HepG2 (cell line): ENCODE data around the gene EEIG1. TPM values are rescaled to one million over a fixed set of nuclear protein-coding genes. Genes with fewer than 3 reads are reported as not detected.

Source experiments
- AGO1 ChIP-seq: fragments of 200-400 bp; formaldehyde crosslinking; IDR thresholded peaks from 2 replicates; pipeline ENCODE4 v1.6.1; 2017; ENCODE audit warnings: mild to moderate bottlenecking, low read depth, low read length, moderate library complexity; ENCODE audit not compliant: poor library complexity, severe bottlenecking
- CEBPG ChIP-seq: IDR thresholded peaks from 2 replicates; pipeline ENCODE4 v1.6.1; 2016
- DPF2 ChIP-seq: sonication (generic); formaldehyde crosslinking; IDR thresholded peaks from 2 replicates; pipeline ENCODE4 v1.4.0; 2020; ENCODE audit warnings: mild to moderate bottlenecking, low read depth, missing genetic modification reagents, borderline replicate concordance
- FOXK2 ChIP-seq: fragments of 450-650 bp; IDR thresholded peaks from 2 replicates; pipeline ENCODE4 v1.6.1; 2016
- GABPB1 ChIP-seq: IDR thresholded peaks from 2 replicates; pipeline ENCODE4 v1.6.1; 2016; ENCODE audit warnings: mild to moderate bottlenecking, missing genetic modification reagents, moderate library complexity, missing compliant biosample characterization
- SP140L ChIP-seq: sonication (generic); formaldehyde crosslinking; IDR thresholded peaks from 2 replicates; pipeline ENCODE4 v1.4.0; 2020; ENCODE audit warnings: missing genetic modification reagents, borderline replicate concordance
- ZBTB3 ChIP-seq: sonication (generic); formaldehyde crosslinking; IDR thresholded peaks from 2 replicates; pipeline ENCODE4 v1.4.0; 2020; ENCODE audit warnings: low read depth, mild to moderate bottlenecking, moderate library complexity, missing genetic modification reagents, borderline replicate concordance
- ZFP90 ChIP-seq: sonication (generic); formaldehyde crosslinking; IDR thresholded peaks from 2 replicates; pipeline ENCODE4 v1.8.0; 2022; ENCODE audit warnings: missing genetic modification reagents, mild to moderate bottlenecking, inconsistent platforms, borderline replicate concordance
- ZKSCAN8 ChIP-seq: IDR thresholded peaks from 2 replicates; pipeline ENCODE4 v1.6.1; 2016; ENCODE audit warnings: borderline replicate concordance, missing genetic modification reagents, missing compliant biosample characterization
- ZMYM2 ChIP-seq: sonication (generic); formaldehyde crosslinking; IDR thresholded peaks from 2 replicates; pipeline ENCODE4 v1.8.0; 2022; ENCODE audit warnings: mild to moderate bottlenecking, missing genetic modification reagents
- ZNF225 ChIP-seq: sonication (generic); formaldehyde crosslinking; IDR thresholded peaks from 2 replicates; pipeline ENCODE4 v1.4.0; 2020; ENCODE audit warnings: mild to moderate bottlenecking, missing genetic modification reagents
- ZNF382 ChIP-seq: sonication (generic); formaldehyde crosslinking; IDR thresholded peaks from 2 replicates; pipeline ENCODE4 v1.5.0; 2020; ENCODE audit warnings: missing genetic modification reagents, mild to moderate bottlenecking, borderline replicate concordance
- ZNF558 ChIP-seq: sonication (generic); formaldehyde crosslinking; IDR thresholded peaks from 2 replicates; pipeline ENCODE4 v1.9.0; 2022; ENCODE audit warnings: mild to moderate bottlenecking, missing genetic modification reagents, borderline replicate concordance
- ZNF564 ChIP-seq: sonication (generic); formaldehyde crosslinking; IDR thresholded peaks from 2 replicates; pipeline ENCODE4 v1.8.1; 2023; ENCODE audit warnings: mild to moderate bottlenecking, missing genetic modification reagents
- ZNF644 ChIP-seq: IDR thresholded peaks from 2 replicates; pipeline ENCODE4 v1.6.1; 2016; ENCODE audit warnings: low read depth
- polyA plus RNA-seq, 8 experiments: library from polyadenylated mRNA; depleted of rRNA in 3 of 8; stranded (reverse) in 7 of 8; unstranded in 1 of 8; fragments of >200 nt; fragmentation: Illumina TruSeq in 4 of 8; extraction: Trizol in 4 of 8; gene quantifications; 2 replicates each; pipeline versions ENCODE4 v1.2.1 to v1.2.3, GENCODE V29; 2011 to 2016; ENCODE audit warnings: low read depth in 4 of 8, missing spikeins in 1 of 8, mixed read lengths in 1 of 8; ENCODE audit not compliant: insufficient read depth in 1 of 8
- total RNA-seq, 5 experiments: library from RNA; depleted of rRNA; stranded (reverse); fragments of >200 nt; fragmentation: Illumina TruSeq; extraction: Trizol; gene quantifications; 2 replicates each; pipeline ENCODE4 v1.2.3, GENCODE V29; 2016; ENCODE audit warnings: low read depth in 1 of 5
- TF ChIP-seq, protein P1 (sequence below): sonication (generic); formaldehyde crosslinking; IDR thresholded peaks from 2 replicates; pipeline ENCODE4 v1.5.1; 2020; ENCODE audit warnings: missing genetic modification reagents, mild to moderate bottlenecking, borderline replicate concordance
- TF ChIP-seq, protein P2 (sequence below): sonication (generic); formaldehyde crosslinking; IDR thresholded peaks from 2 replicates; pipeline ENCODE4 v1.4.0; 2020; ENCODE audit warnings: mild to moderate bottlenecking, missing genetic modification reagents, borderline replicate concordance
- TF ChIP-seq, protein P3 (sequence below): sonication (generic); formaldehyde crosslinking; IDR thresholded peaks from 2 replicates; pipeline ENCODE4 v1.4.0; 2020; ENCODE audit warnings: missing genetic modification reagents, borderline replicate concordance

EEIG1 gene
- total and polyA plus RNA-seq, 2 of the 13 experiments (the other 11 are each of a cell fraction or from before 2014, with no cell fraction given) = 16.6 to 25.2 TPM

DNA sequence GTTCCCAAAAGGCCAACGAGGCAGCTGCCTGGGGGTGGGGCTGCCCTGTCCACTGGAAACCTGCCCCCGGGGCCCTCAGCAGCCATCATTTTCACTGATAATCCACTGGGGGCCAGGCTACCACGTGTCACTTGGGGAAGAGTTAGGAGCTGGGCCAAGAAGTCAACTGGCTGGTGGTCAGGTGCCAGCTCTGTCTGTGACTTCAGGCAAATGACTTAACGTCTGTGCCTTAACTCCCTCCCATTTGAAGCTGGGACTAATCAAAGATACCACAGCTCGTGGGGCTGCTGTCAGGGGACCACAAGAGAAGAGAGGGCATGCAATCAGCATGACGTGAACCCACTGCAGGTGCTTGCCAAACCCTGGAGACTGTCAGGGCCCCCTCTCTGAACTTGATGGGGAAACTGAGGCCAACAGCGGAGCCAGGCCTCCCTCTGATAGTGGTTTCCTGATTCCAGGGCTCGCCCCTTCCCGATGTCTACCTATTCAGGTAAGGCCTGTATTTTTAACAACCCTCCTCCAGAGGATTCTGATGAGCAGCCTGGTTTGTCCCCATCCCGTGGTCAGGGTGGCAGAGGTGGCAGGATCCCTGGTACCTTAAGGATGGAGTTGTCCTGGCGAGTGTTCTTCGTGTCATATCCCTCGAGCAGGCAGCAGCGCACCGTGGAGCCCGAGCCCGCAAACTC, 30.8 kb downstream of the EEIG1 start (continued):
- TF ChIP-seq, protein P1, sequence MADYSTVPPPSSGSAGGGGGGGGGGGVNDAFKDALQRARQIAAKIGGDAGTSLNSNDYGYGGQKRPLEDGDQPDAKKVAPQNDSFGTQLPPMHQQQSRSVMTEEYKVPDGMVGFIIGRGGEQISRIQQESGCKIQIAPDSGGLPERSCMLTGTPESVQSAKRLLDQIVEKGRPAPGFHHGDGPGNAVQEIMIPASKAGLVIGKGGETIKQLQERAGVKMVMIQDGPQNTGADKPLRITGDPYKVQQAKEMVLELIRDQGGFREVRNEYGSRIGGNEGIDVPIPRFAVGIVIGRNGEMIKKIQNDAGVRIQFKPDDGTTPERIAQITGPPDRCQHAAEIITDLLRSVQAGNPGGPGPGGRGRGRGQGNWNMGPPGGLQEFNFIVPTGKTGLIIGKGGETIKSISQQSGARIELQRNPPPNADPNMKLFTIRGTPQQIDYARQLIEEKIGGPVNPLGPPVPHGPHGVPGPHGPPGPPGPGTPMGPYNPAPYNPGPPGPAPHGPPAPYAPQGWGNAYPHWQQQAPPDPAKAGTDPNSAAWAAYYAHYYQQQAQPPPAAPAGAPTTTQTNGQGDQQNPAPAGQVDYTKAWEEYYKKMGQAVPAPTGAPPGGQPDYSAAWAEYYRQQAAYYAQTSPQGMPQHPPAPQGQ (CRISPR knock-in tag) = no peak
- TF ChIP-seq AGO1 = no peak
- TF ChIP-seq ZNF644 (CRISPR knock-in tag) = no peak
- no peak for TF ChIP-seq ZNF382 (CRISPR knock-in tag)
- TF ChIP-seq FOXK2 = no peak
- TF ChIP-seq ZBTB3 = no peak
- no peak for TF ChIP-seq DPF2 (CRISPR knock-in tag)
- TF ChIP-seq ZFP90 (CRISPR knock-in tag) = no peak
- TF ChIP-seq SP140L = no peak
- no peak for TF ChIP-seq ZMYM2 (CRISPR knock-in tag)
- no peak for TF ChIP-seq ZNF225
- no peak for TF ChIP-seq CEBPG
- TF ChIP-seq ZNF564 = no peak
- TF ChIP-seq, protein P2, sequence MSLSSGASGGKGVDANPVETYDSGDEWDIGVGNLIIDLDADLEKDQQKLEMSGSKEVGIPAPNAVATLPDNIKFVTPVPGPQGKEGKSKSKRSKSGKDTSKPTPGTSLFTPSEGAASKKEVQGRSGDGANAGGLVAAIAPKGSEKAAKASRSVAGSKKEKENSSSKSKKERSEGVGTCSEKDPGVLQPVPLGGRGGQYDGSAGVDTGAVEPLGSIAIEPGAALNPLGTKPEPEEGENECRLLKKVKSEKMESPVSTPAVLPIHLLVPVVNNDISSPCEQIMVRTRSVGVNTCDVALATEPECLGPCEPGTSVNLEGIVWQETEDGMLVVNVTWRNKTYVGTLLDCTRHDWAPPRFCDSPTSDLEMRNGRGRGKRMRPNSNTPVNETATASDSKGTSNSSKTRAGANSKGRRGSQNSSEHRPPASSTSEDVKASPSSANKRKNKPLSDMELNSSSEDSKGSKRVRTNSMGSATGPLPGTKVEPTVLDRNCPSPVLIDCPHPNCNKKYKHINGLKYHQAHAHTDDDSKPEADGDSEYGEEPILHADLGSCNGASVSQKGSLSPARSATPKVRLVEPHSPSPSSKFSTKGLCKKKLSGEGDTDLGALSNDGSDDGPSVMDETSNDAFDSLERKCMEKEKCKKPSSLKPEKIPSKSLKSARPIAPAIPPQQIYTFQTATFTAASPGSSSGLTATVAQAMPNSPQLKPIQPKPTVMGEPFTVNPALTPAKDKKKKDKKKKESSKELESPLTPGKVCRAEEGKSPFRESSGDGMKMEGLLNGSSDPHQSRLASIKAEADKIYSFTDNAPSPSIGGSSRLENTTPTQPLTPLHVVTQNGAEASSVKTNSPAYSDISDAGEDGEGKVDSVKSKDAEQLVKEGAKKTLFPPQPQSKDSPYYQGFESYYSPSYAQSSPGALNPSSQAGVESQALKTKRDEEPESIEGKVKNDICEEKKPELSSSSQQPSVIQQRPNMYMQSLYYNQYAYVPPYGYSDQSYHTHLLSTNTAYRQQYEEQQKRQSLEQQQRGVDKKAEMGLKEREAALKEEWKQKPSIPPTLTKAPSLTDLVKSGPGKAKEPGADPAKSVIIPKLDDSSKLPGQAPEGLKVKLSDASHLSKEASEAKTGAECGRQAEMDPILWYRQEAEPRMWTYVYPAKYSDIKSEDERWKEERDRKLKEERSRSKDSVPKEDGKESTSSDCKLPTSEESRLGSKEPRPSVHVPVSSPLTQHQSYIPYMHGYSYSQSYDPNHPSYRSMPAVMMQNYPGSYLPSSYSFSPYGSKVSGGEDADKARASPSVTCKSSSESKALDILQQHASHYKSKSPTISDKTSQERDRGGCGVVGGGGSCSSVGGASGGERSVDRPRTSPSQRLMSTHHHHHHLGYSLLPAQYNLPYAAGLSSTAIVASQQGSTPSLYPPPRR = no peak
- TF ChIP-seq ZNF558 (CRISPR knock-in tag) = peak; percentile 38; the same call in 1 of the 2 replicates
- TF ChIP-seq GABPB1 = no peak
- TF ChIP-seq ZKSCAN8 = no peak
- TF ChIP-seq, protein P3, sequence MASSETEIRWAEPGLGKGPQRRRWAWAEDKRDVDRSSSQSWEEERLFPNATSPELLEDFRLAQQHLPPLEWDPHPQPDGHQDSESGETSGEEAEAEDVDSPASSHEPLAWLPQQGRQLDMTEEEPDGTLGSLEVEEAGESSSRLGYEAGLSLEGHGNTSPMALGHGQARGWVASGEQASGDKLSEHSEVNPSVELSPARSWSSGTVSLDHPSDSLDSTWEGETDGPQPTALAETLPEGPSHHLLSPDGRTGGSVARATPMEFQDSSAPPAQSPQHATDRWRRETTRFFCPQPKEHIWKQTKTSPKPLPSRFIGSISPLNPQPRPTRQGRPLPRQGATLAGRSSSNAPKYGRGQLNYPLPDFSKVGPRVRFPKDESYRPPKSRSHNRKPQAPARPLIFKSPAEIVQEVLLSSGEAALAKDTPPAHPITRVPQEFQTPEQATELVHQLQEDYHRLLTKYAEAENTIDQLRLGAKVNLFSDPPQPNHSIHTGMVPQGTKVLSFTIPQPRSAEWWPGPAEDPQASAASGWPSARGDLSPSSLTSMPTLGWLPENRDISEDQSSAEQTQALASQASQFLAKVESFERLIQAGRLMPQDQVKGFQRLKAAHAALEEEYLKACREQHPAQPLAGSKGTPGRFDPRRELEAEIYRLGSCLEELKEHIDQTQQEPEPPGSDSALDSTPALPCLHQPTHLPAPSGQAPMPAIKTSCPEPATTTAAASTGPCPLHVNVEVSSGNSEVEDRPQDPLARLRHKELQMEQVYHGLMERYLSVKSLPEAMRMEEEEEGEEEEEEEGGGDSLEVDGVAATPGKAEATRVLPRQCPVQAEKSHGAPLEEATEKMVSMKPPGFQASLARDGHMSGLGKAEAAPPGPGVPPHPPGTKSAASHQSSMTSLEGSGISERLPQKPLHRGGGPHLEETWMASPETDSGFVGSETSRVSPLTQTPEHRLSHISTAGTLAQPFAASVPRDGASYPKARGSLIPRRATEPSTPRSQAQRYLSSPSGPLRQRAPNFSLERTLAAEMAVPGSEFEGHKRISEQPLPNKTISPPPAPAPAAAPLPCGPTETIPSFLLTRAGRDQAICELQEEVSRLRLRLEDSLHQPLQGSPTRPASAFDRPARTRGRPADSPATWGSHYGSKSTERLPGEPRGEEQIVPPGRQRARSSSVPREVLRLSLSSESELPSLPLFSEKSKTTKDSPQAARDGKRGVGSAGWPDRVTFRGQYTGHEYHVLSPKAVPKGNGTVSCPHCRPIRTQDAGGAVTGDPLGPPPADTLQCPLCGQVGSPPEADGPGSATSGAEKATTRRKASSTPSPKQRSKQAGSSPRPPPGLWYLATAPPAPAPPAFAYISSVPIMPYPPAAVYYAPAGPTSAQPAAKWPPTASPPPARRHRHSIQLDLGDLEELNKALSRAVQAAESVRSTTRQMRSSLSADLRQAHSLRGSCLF (CRISPR knock-in tag) = no peak
